A549 (cell line): ENCODE data around the gene SETBP1.

Experiments
- EP300 ChIP-seq, 2 experiments: fragments of >200 bp; sonication (Bioruptor Twin); formaldehyde crosslinking; IDR thresholded peaks; 2 replicates in 1 of 2; 3 replicates in 1 of 2; pipeline ENCODE4 v1.6.1; 2016 to 2017
- MAFK ChIP-seq: fragments of 450-650 bp; IDR thresholded peaks from 2 replicates; pipeline ENCODE4 v1.6.1; 2014; ENCODE audit not compliant: partially characterized antibody
- POLR2A ChIP-seq: IDR thresholded peaks from 2 replicates; pipeline ENCODE4 v1.6.1; 2012; ENCODE audit warnings: mild to moderate bottlenecking, low read length
- TP53 ChIP-seq: fragments of 250-450 bp; sonication (Bioruptor Pico); IDR thresholded peaks from 2 replicates; pipeline ENCODE4 v1.5.0; 2021; ENCODE audit warnings: mild to moderate bottlenecking, moderate library complexity

DNA sequence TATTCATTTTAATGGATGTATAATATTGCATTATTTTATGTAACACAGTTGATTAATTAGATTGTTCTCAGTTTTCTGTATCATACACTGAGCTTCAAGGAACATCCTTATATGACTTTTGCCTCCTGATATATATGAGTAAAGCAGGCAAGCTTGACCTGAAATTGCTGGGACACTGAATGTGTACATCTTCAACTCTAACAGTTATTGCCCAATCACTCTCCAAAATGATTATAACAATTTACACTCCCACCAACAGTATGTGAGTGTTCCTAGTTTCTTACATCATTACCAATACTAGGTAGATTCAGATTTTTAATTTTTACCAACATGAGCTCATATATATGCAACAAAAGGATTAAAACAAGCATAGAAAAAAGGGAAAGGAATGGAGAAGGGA, 379.4 kb downstream of the SETBP1 start:
- no peak for TF ChIP-seq MAFK
- no peak for TF ChIP-seq POLR2A
- no peak for TF ChIP-seq EP300 (IDR thresholded peaks at IDR 0.05)
- no peak for TF ChIP-seq TP53 (CRISPR knock-in tag)
